ENCODE results near the gene SLC9A3. TPM values are rescaled to one million over a fixed set of nuclear protein-coding genes. Genes with fewer than 3 reads are reported as not detected.

The SLC9A3 gene
- total and polyA plus RNA-seq, 2 of the 13 experiments (the other 11 are each of a cell fraction or from before 2014, with no cell fraction given) = 1.5 to 1.8 TPM

DNA sequence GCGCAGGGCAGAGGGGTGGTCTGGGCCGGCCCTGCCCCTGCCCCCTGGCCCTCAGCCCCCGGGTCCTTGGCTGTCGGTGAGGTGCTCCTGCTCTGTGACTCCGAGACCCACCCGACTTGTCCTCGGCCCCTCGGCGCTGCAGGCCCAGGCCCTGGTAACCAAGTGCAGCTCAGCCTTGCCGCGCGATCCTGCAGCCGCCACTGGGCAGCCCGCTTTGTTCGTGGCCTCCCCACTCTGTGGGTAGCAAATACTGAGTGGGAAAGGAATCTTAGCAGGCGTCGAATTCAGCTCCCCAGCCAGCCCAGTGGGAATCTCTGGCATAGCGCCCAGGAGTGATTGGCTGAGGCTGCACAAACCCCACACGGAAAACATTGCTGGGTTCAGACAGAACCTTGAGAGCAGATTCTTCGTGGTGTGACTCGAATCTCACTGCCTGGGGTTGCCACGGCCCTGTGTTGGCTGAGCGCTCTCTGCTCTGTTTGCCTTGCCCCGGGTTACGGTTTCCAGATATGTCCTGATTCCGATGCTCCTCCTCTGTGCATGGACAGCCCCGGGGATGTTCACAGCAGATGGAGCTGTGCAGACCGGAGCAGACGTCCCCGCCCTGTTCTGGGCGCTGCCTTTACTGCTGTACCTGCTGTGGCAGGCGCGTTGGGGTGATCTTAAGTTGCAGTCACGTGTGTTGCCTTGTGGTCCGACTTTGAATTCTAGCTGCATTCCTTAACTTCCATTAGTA lies 94.6 kb downstream of the SLC9A3 start:
- FAIRE-seq (no peak), ATAC-seq (no peak), DNase-seq (ENCODE audit: low spot score) (no peak)
- Histone ChIP-seq H3K4me2 (ENCODE audit: low read depth, low read length) (no peak overlapping the region), H3K4me3 (replicated peaks in 1 of 3; ENCODE audit: insufficient read depth in 1 of 3, low read depth in 2 of 3, low read length in 3 of 3) (no peak overlapping the region), H4K20me1 (ENCODE audit: insufficient read depth, low read length) (no peaks in the 10 kb centered on the region), H3K9ac (ENCODE audit: insufficient read depth, low read depth, low read length) (no peak overlapping the region), H3K27me3 (ENCODE audit: control insufficient read depth in 1 of 2, insufficient read depth in 2 of 2, low read length in 2 of 2) (no peaks in the 10 kb centered on the region), H3K36me3 (replicated peaks in 1 of 2; ENCODE audit: control insufficient read depth in 1 of 2, insufficient read depth in 2 of 2, low read length in 2 of 2) (no peaks in the 10 kb centered on the region), H3K79me2 (ENCODE audit: insufficient read depth, low read length) (no peaks in the 10 kb centered on the region), H3K9me3 (ENCODE audit: low read length) (no peaks in the 10 kb centered on the region), H2AFZ (ENCODE audit: low read length) (no peak overlapping the region), H3K27ac (ENCODE audit: extremely low read length, insufficient read depth, low read length) (no peak overlapping the region), H3K4me1 (ENCODE audit: insufficient read depth, low read length) (peaks cover 10% of the 10 kb centered on the region)
- intact Hi-C loops (cut with micrococcal nuclease; ENCODE audit: unreplicated experiment) (loop anchor here (5.0 kb wide), 1 partner anchor 112 kb away; no protein-coding TSS in a partner anchor), in situ Hi-C loops (cut with HindIII; ENCODE audit: extremely low pct_ligation_motif_present, low pct_unique_long_range_greater_than_20kb) (no loop called here)
- no TSS peak for BruUV-seq (replicated peaks)
- ChIA-PET POLR2A (no interaction called here), CTCF (ENCODE audit: low intra/inter-chr PET ratio, low total read pairs) (no interaction called here)
- TF ChIP-seq ARID2 (CRISPR knock-in tag; IDR thresholded peaks at IDR 0.05; ENCODE audit: borderline replicate concordance) = no peak
- TF ChIP-seq, protein P1, sequence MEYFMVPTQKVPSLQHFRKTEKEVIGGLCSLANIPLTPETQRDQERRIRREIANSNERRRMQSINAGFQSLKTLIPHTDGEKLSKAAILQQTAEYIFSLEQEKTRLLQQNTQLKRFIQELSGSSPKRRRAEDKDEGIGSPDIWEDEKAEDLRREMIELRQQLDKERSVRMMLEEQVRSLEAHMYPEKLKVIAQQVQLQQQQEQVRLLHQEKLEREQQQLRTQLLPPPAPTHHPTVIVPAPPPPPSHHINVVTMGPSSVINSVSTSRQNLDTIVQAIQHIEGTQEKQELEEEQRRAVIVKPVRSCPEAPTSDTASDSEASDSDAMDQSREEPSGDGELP (IDR thresholded peaks at IDR 0.05; ENCODE audit: borderline replicate concordance, low read depth) = no peak
- TF ChIP-seq SP1 (IDR thresholded peaks at IDR 0.05) = no peak
- TF ChIP-seq SP1 (CRISPR knock-in tag; IDR thresholded peaks at IDR 0.05) = no peak
- no peak for TF ChIP-seq ZNF207 (IDR thresholded peaks at IDR 0.05; ENCODE audit: borderline replicate concordance)
- TF ChIP-seq SNAPC2 (CRISPR knock-in tag; IDR thresholded peaks at IDR 0.05) = no peak
- TF ChIP-seq YY1 (IDR thresholded peaks at IDR 0.05; ENCODE audit: insufficient read depth, insufficient replicate concordance, low read depth, low read length) = no peak
- TF ChIP-seq ZNF589 (CRISPR knock-in tag; conservative IDR thresholded peaks at IDR 0.05) = no peak
- no peak for TF ChIP-seq DPF2 (CRISPR knock-in tag; IDR thresholded peaks at IDR 0.05; ENCODE audit: borderline replicate concordance, low read depth)
- TF ChIP-seq, protein P2, sequence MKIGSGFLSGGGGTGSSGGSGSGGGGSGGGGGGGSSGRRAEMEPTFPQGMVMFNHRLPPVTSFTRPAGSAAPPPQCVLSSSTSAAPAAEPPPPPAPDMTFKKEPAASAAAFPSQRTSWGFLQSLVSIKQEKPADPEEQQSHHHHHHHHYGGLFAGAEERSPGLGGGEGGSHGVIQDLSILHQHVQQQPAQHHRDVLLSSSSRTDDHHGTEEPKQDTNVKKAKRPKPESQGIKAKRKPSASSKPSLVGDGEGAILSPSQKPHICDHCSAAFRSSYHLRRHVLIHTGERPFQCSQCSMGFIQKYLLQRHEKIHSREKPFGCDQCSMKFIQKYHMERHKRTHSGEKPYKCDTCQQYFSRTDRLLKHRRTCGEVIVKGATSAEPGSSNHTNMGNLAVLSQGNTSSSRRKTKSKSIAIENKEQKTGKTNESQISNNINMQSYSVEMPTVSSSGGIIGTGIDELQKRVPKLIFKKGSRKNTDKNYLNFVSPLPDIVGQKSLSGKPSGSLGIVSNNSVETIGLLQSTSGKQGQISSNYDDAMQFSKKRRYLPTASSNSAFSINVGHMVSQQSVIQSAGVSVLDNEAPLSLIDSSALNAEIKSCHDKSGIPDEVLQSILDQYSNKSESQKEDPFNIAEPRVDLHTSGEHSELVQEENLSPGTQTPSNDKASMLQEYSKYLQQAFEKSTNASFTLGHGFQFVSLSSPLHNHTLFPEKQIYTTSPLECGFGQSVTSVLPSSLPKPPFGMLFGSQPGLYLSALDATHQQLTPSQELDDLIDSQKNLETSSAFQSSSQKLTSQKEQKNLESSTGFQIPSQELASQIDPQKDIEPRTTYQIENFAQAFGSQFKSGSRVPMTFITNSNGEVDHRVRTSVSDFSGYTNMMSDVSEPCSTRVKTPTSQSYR (CRISPR knock-in tag; IDR thresholded peaks at IDR 0.05; ENCODE audit: borderline replicate concordance) = no peak
- TF ChIP-seq ARNT2 (CRISPR knock-in tag; IDR thresholded peaks at IDR 0.05; ENCODE audit: low read depth) = no peak
- no peak for TF ChIP-seq ZNF547 (CRISPR knock-in tag; IDR thresholded peaks at IDR 0.05)
- no peak for TF ChIP-seq GFI1 (CRISPR knock-in tag; IDR thresholded peaks at IDR 0.05; ENCODE audit: borderline replicate concordance)
- TF ChIP-seq SMAD3 (CRISPR knock-in tag; IDR thresholded peaks at IDR 0.05) = no peak
- TF ChIP-seq, protein P3, sequence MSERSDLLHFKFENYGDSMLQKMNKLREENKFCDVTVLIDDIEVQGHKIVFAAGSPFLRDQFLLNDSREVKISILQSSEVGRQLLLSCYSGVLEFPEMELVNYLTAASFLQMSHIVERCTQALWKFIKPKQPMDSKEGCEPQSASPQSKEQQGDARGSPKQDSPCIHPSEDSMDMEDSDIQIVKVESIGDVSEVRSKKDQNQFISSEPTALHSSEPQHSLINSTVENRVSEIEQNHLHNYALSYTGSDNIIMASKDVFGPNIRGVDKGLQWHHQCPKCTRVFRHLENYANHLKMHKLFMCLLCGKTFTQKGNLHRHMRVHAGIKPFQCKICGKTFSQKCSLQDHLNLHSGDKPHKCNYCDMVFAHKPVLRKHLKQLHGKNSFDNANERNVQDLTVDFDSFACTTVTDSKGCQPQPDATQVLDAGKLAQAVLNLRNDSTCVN (CRISPR knock-in tag; IDR thresholded peaks at IDR 0.05; ENCODE audit: borderline replicate concordance) = no peak
- TF ChIP-seq, protein P4, sequence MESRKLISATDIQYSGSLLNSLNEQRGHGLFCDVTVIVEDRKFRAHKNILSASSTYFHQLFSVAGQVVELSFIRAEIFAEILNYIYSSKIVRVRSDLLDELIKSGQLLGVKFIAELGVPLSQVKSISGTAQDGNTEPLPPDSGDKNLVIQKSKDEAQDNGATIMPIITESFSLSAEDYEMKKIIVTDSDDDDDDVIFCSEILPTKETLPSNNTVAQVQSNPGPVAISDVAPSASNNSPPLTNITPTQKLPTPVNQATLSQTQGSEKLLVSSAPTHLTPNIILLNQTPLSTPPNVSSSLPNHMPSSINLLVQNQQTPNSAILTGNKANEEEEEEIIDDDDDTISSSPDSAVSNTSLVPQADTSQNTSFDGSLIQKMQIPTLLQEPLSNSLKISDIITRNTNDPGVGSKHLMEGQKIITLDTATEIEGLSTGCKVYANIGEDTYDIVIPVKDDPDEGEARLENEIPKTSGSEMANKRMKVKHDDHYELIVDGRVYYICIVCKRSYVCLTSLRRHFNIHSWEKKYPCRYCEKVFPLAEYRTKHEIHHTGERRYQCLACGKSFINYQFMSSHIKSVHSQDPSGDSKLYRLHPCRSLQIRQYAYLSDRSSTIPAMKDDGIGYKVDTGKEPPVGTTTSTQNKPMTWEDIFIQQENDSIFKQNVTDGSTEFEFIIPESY (CRISPR knock-in tag; IDR thresholded peaks at IDR 0.05) = no peak
- WGBS (ENCODE audit: low lambda C conversion rate) = 77% methylated on average over 5 of the region's 35 CpGs

All from HepG2 (cell line).